MV-4-11 (cell line): ENCODE measurements around the gene CNTNAP2.
A peak's percentile ranks its signal among the peaks of the same experiment; 100 is the strongest.

Experiments used
- DNase-seq: peaks from one replicate; lab custom pipeline; 2025; lab: John Stamatoyannopoulos, UW

Gene CNTNAP2

GRCh38 chr7:147261693-147262092 is 1145.1 kb downstream of the CNTNAP2 start:
- no peak for DNase-seq

- DNase-seq = no peak
These were observed 1148.9 kb downstream of the CNTNAP2 start for GRCh38 chr7:147265528-147265927.

GRCh38 chr7:147276106-147276505 is 1159.5 kb downstream of the CNTNAP2 start:
- no peak for DNase-seq

GRCh38 chr7:147276783-147277370 is 1160.3 kb downstream of the CNTNAP2 start:
- DNase-seq = no peak

- no peak for DNase-seq
These were observed 1162.9 kb downstream of the CNTNAP2 start for GRCh38 chr7:147279514-147279913.

- no peak for DNase-seq
These were observed 1163.4 kb downstream of the CNTNAP2 start for GRCh38 chr7:147279964-147280374.

- DNase-seq = no peak
These were observed 1165.6 kb downstream of the CNTNAP2 start for GRCh38 chr7:147282204-147282603.

- no peak for DNase-seq
These were observed 1179.6 kb downstream of the CNTNAP2 start for GRCh38 chr7:147296201-147296600.

- DNase-seq = no peak
These were observed 1180.4 kb downstream of the CNTNAP2 start for GRCh38 chr7:147296986-147297385.

- no peak for DNase-seq
These were observed 1182.0 kb downstream of the CNTNAP2 start for GRCh38 chr7:147298611-147299043.

GRCh38 chr7:147300293-147300692 is 1183.7 kb downstream of the CNTNAP2 start:
- DNase-seq = no peak

- DNase-seq = no peak
These were observed 1187.8 kb downstream of the CNTNAP2 start for GRCh38 chr7:147304376-147304775.

- DNase-seq = no peak
These were observed 1189.2 kb downstream of the CNTNAP2 start for GRCh38 chr7:147305827-147306226.

GRCh38 chr7:147308539-147308938 is 1191.9 kb downstream of the CNTNAP2 start:
- no peak for DNase-seq

GRCh38 chr7:147311336-147311735 is 1194.7 kb downstream of the CNTNAP2 start:
- DNase-seq = peak; percentile 6

- DNase-seq = no peak
These were observed 1204.9 kb downstream of the CNTNAP2 start for GRCh38 chr7:147321504-147321903.

GRCh38 chr7:147332988-147333387 is 1216.4 kb downstream of the CNTNAP2 start:
- DNase-seq = peak; percentile 67

GRCh38 chr7:147363101-147363500 is 1246.5 kb downstream of the CNTNAP2 start:
- no peak for DNase-seq

- no peak for DNase-seq
These were observed 1259.6 kb downstream of the CNTNAP2 start for GRCh38 chr7:147376192-147376591.

- no peak for DNase-seq
These were observed 1264.3 kb downstream of the CNTNAP2 start for GRCh38 chr7:147380926-147381325.

GRCh38 chr7:147394329-147394728 is 1277.7 kb downstream of the CNTNAP2 start:
- no peak for DNase-seq

GRCh38 chr7:147400221-147400689 is 1283.7 kb downstream of the CNTNAP2 start:
- no peak for DNase-seq

- DNase-seq = no peak
These were observed 1284.3 kb downstream of the CNTNAP2 start for GRCh38 chr7:147400925-147401324.

- DNase-seq = no peak
These were observed 1289.0 kb downstream of the CNTNAP2 start for GRCh38 chr7:147405621-147406020.
